Measurements from ENCODE around the gene OSTN. TPM values are rescaled to one million over a fixed set of nuclear protein-coding genes. Genes with fewer than 3 reads are reported as not detected.

The OSTN gene
- total and polyA plus RNA-seq, 9 of the 15 experiments (the other 6 are each of a cell fraction or from before 2014, with no cell fraction given), result not detected

- CTCF ChIA-PET (ENCODE audit: low intra/inter-chr PET ratio), result no interaction called here
- no peaks in the 10 kb centered on the region for H4K20me1 ChIP-seq (replicated peaks; ENCODE audit: control insufficient read depth, insufficient read depth, low read length)
- no peaks in the 10 kb centered on the region for H3K9me1 ChIP-seq (ENCODE audit: control insufficient read depth, insufficient read depth, low read length)
- no peaks in the 10 kb centered on the region for H3K79me2 ChIP-seq (ENCODE audit: control insufficient read depth, insufficient read depth, low read length)
- no peak overlapping the region for H3K4me3 ChIP-seq
- no peak overlapping the region for H3K9ac ChIP-seq (ENCODE audit: insufficient read depth in 1 of 2, low read depth in 2 of 2, low read length in 2 of 2)
- BruUV-seq (replicated peaks), result no TSS peak
- in situ Hi-C loops (cut with MboI), result no loop called here
- H3K9me3 ChIP-seq (replicated peaks; ENCODE audit: control insufficient read depth, insufficient read depth, low read depth, low read length), result no peaks in the 10 kb centered on the region
- no peaks in the 10 kb centered on the region for H3K27me3 ChIP-seq (ENCODE audit: control insufficient read depth in 2 of 2, insufficient read depth in 2 of 2, low read length in 2 of 2)
- no peak overlapping the region for H3K27ac ChIP-seq (ENCODE audit: extremely low read depth, low read depth, low read length)
- no peaks in the 10 kb centered on the region for H3K36me3 ChIP-seq (ENCODE audit: control insufficient read depth, insufficient read depth, low read length)
- TF ChIP-seq CREB5 (CRISPR knock-in tag; IDR thresholded peaks at IDR 0.05), result no peak
- no peak for TF ChIP-seq DDX20 (tag; IDR thresholded peaks at IDR 0.05; ENCODE audit: low read depth)
- TF ChIP-seq HOMEZ (CRISPR knock-in tag; IDR thresholded peaks at IDR 0.05), result no peak
- no peak for TF ChIP-seq CREBBP (IDR thresholded peaks at IDR 0.05; ENCODE audit: low read depth, low read length)
- no peak for TF ChIP-seq FOXM1 (IDR thresholded peaks at IDR 0.05; ENCODE audit: low read depth)
- no peak for TF ChIP-seq FOXM1 (CRISPR knock-in tag; IDR thresholded peaks at IDR 0.05; ENCODE audit: low read depth)
- no peak for TF ChIP-seq RBM22 (IDR thresholded peaks at IDR 0.05; ENCODE audit: low read depth, low read length, poor library complexity, severe bottlenecking)
- TF ChIP-seq SRSF9 (IDR thresholded peaks at IDR 0.05; ENCODE audit: borderline replicate concordance, low read depth, low read length), result no peak
- TF ChIP-seq NR2C1 (IDR thresholded peaks at IDR 0.05), result no peak
- no peak for TF ChIP-seq NR2C1 (tag; IDR thresholded peaks at IDR 0.05)
- no peak for TF ChIP-seq SMARCB1 (IDR thresholded peaks at IDR 0.05; ENCODE audit: insufficient read length, low read depth)
- no peak for TF ChIP-seq ZNF644 (tag; IDR thresholded peaks at IDR 0.05; ENCODE audit: low read depth)
- no peak for TF ChIP-seq ZNF347 (CRISPR knock-in tag; IDR thresholded peaks at IDR 0.05; ENCODE audit: low read depth)
- TF ChIP-seq POLR2AphosphoS2 (IDR thresholded peaks at IDR 0.05; ENCODE audit: low read length), result no peak
- TF ChIP-seq BRD9 (IDR thresholded peaks at IDR 0.05; ENCODE audit: low read depth, partially characterized antibody), result no peak
- ATAC-seq (no peak), DNase-seq (ENCODE audit: extremely low read depth in 1 of 4, low spot score in 3 of 4) (no peak), FAIRE-seq (no peak)
- no peaks in the 10 kb centered on the region for H3K4me1 ChIP-seq (replicated peaks in 1 of 2; ENCODE audit: control insufficient read depth in 2 of 2, insufficient read depth in 2 of 2, low read length in 2 of 2)
- WGBS (ENCODE audit: insufficient coverage, low coverage, missing lambda C conversion rate), result 0% methylated on average over 1 of the region's 1 CpG
- no peak overlapping the region for H2AFZ ChIP-seq (ENCODE audit: low read depth, low read length)
- POLR2A ChIA-PET, result no interaction called here
- H3K4me2 ChIP-seq (ENCODE audit: insufficient read depth, low read length), result no peak overlapping the region
- intact Hi-C loops (cut with micrococcal nuclease), result no loop called here
Observed at GRCh38 chr3:191158247-191158646, 40.8 kb upstream of the OSTN start.

All from K562 (cell line).